Measurements from ENCODE around the gene FN1.

FN1 gene

DNA sequence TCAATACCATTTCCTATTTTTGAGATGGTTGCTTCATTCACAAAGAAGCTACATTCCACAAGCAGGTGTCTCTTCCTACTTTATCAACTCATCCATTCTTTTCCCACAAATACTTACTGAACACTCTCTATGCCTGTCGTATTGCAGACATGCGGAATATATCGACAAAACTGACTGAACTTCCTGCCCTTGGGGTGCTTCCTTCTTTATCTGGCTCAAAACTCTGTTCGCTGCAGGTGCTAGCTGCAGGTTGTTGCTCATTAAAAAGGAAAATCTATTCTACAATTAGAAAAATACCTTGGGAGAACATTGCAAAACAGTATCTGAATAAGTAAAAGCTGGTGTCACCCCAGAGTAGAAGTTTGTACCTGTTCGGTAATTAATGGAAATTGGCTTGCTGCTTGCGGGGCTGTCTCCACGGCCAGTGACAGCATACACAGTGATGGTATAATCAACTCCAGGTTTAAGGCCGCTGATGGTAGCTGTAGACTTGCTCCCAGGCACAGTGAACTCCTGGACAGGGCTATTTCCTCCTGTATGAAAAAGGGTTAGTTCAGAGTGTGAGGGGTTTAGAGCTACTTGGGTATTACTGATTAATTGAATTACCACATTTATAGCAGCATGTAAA lies 52.1 kb downstream of the FN1 start:
- DNase-seq (ENCODE audit: low read depth, low spot score) = no peak

DNA sequence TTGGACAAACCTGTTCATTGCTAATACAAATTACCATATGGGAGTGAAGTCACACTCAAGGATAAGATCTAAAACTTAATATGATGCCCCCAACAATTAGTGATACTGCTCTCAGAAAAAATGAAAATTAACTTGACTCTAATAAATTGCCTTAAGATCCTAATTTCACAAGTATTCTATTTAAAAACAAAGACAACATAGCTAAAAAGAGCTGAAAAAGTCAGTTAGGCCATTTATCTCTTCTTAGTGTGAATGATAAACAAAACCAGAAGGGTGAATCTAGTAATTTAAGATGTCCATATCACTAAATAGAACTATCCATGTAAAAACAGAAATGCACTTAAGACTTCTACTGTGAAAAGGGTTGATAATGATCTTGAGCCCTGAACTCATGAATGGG lies 53.4 kb downstream of the FN1 start:
- no peak for DNase-seq (ENCODE audit: low read depth, low spot score)

DNA sequence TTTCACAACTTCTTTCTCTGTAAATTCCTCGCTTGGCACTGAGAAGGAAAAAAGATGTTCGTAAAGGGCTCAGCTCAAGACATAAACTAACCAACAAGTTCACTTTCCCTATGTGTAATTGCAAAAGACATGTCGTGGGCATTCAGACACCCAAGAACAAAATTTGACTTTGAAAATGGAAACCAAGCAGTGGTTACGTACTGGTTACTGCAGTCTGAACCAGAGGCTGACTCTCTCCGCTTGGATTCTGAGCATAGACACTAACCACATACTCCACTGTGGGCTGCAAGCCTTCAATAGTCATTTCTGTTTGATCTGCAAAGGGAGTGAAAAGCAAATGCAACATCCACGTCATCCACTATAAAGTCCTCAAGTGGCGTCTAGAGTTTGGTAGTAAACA lies 53.9 kb downstream of the FN1 start:
- DNase-seq (ENCODE audit: low read depth, low spot score) = no peak

DNA sequence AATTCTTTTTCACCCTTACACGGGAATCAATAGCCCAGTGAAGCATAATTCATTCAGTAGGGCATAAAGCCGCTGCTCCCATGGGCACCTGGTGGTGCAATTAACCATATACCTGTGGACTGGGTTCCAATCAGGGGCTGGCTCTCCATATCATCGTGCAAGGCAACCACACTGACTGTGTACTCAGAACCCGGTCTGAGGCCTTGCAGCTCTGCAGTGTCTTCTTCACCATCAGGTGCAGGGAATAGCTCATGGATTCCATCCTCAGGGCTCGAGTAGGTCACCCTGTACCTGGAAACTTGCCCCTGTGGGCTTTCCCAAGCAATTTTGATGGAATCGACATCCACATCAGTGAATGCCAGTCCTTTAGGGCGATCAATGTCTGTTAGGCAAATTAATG lies 55.2 kb downstream of the FN1 start:
- DNase-seq (ENCODE audit: low read depth, low spot score) = no peak

DNA sequence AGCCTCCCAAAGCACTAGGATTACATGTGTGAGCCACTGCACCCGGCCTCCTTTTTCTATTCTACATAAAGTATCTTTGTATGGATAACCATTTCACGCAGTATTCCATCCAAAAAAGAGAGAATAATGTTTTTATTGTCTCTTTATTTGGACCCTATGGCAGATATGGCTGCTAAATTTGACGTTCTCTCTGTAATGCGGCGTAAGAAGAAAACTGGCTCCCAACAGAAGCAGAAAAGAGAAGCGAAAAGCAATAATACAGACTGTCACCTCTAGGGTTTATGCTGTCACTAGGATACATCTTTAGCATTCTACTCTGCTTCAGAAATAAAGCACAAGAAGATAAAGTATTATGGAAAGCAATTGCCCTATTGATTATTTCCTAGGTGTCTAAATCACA lies 55.9 kb downstream of the FN1 start:
- DNase-seq (ENCODE audit: low read depth, low spot score) = no peak

DNA sequence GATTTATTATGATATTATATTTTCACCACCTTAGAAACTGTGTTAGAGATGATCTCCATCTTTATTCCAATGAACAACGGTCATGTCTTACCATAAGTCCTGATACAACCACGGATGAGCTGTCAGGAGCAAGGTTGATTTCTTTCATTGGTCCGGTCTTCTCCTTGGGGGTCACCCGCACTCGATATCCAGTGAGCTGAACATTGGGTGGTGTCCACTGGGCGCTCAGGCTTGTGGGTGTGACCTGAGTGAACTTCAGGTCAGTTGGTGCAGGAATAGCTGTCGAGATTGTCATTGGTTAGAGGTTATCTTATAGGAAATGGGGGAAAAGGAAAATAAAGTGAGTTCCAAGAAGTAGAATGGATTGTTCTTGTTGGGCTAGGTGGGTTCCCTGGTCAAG lies 56.8 kb downstream of the FN1 start:
- DNase-seq (ENCODE audit: low read depth, low spot score) = no peak

DNA sequence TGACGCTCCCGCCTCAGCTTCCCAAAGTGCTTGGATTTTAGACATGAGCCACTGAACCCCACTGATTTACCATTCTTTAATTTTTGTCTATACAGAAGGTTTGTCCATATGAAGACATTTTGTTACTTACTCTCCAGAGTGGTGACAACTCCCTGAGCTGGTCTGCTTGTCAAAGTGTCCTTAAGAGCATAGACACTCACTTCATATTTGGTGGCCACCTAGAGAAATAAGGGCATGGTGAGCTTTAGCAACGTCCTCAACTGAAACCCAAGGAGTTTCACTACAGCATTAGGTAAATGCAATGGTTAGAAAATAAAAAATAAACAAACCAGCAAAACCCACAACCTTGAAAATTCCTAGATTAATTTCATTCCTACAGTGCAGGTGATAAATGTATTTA lies 57.8 kb downstream of the FN1 start:
- no peak for DNase-seq (ENCODE audit: low read depth, low spot score)

DNA sequence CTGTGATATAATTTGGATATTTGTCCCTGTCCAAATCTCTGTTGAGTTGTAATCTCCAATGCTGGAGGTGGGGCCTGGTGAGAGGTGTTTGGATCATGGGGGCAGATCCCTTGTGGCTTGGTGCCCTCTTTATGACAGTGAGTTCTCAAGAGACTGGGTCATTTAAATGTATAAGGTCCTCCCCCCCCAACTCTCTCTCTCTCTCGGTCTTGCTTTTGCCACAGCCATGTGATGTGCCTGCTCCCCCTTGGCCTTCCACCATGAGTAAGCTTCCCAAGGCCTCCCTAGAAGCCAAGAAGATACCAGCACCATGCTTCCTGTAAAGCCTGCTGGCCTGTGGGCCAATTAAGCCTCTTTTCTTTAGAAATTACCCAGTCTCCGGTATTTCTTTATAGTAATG lies 58.6 kb downstream of the FN1 start:
- DNase-seq (ENCODE audit: low read depth, low spot score) = no peak

DNA sequence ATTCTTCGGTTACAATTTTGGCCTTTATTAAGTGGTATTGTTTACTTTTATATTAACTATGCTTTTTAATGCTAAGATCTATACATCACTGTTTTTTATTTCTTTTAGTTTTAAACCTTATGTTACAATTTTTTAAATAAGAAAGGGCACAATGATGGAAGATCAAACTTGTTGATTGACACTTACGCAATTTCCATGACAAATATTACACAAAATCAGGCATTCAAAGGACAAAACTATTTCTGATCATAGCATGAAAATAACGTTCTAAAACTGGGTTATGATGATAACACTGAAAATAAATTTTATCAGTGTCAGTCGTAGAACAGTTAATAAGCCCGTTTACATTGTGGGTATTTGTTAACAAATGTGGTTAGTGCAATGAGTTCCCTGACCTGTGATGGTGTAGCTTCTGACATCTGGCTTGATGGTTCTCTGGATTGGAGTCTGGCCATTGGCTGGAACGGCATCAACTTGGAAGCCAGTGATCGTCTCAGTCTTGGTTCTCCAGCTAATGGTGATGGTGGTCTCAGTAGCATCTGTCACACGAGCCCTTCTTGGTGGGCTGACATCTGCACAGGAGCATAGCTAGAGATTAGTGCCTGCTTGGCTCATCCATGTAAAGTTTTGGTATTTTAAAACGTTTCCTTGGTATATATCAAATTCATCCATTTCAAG lies 59.6 kb downstream of the FN1 start:
- DNase-seq (ENCODE audit: low read depth, low spot score) = no peak

DNA sequence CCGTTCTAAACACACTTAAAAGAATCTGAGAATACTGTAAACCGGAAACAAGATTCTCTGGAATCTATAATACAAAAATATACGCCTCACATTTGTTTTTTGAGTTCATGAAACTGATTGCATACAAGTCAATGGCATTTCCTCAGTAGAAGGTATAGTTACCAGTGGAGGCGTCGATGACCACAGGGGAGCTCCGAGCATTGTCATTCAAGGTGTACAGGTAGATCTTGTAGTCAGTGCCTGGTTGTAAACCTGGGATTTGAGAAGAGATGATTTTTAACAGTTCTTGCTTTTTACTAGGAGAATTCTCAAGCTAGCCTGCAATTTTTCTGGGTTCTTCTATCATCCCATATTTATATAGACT lies 60.4 kb downstream of the FN1 start:
- no peak for DNase-seq (ENCODE audit: low read depth, low spot score)

DNA sequence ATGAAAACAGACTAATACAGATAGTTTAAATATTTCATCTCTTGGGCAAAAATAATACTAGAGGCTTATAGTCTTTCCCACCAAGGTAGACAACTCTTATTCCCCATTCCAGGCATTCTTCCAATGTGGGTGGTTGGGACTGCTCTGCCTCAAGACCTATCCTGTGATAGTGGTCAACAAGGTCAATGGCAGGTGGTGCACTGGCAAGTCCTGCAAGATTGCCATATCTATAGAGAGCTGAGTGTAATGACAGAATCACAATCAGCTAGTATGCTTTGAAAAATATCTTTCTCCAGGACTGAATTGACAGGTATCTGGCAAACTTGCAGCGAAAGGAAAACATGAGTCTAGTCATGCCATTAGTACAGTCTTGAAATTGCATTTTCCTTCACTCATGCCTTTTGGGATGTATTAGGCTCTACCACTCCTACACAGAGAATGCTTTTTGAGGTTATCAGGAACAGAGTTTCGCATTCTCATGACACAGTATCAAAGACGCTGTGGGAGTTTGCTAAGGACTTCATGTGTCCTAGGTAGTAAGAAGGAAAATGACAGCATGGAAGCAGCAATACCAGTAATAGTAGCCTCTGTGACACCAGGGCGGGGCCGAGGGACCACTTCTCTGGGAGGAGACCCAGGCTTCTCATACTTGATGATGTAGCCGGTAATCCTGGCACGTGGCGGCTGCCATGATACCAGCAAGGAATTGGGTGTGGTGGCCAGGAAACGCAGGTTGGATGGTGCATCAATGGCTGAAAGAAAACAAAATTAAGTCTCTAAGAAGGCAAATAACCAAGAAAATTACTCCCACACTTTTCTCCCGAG lies 61.0 kb downstream of the FN1 start:
- no peak for DNase-seq (ENCODE audit: low read depth, low spot score)

DNA sequence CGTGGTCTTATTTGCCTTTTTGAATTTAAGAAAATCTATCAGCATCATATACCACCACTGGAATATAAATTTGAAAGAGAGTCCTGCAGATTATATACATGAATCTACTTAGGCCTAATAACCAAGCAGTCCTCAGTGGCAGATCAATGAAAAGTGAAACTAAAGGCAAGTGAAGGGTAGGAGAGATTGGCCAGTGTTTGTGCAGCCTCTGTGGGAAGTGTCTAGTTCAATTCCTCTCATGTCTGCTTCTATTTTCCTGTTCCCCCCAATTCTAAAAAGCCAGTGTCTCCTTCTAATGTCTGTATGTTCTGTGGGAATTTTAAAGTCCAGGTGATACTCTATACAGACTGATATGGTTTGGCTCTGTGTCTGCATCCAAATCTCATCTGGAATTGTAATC lies 61.9 kb downstream of the FN1 start:
- DNase-seq (ENCODE audit: low read depth, low spot score) = no peak

DNA sequence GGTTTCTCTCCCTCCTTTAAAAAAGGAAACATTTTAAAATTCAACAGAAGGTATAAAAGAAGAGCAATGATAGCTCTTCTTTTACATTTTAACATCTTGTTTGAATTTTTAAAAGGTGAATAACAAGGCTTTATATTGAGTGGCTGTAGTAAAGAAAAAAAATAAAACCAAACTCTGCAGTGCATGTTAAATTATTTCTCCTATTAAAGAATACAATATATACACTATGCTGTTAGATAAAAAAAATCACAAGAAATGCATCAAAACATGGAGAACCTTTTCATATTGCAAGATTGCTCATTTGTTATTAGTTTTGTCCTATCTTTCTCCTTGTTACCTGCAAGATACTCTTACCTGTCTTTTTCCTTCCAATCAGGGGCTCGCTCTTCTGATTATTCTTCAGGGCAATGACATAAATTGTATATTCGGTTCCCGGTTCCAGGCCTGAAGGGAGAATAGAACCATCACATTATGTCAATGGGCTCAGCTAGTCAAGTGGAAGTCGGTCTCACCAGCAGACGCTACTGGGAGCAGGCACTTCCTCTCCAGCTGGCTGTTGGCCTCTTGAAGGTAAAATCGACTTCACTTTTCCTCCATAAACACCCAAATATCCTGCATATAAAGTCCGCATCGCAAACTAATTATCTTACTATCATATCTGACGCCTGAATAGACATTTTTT lies 62.8 kb downstream of the FN1 start:
- no peak for DNase-seq (ENCODE audit: low read depth, low spot score)

DNA sequence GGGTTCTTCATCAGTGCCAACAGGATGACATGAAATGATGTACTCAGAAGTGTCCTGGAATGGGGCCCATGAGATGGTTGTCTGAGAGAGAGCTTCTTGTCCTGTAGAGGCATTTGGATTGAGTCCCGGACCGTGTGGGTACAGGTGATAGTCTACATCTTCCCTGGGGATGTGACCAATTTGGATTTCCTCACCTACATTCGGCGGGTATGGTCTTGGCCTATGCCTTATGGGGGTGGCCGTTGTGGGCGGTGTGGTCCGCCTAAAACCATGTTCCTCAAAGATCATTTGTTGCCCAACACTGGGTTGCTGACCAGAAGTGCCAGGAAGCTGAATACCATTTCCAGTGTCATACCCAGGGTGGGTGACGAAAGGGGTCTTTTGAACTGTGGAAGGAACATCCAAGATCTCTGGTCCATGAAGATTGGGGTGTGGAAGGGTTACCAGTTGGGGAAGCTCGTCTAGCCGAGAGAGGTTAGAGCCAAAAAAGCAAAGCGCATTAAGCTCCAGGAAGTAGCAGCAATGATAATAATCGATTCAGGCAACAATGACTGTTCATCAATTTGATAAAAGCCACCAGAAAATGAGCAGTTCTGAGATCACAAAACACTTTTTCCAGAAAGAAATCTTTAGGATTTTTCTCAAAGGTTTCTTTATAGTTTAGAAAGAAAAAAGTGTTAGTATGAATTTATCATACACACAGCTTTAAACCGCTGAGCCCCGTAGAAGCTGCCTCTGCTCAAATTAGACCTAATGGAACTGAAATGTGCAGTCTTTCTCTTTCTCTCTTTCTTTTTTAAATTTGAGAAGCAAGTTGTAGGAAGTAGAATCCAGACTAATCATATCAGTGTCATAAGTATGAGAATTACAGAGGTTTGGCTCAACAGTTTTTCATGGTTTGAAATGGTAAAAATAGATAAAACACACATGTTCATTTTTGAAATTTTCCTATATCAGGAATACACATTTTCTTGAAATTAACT lies 63.7 kb downstream of the FN1 start:
- no peak for DNase-seq (ENCODE audit: low read depth, low spot score)

DNA sequence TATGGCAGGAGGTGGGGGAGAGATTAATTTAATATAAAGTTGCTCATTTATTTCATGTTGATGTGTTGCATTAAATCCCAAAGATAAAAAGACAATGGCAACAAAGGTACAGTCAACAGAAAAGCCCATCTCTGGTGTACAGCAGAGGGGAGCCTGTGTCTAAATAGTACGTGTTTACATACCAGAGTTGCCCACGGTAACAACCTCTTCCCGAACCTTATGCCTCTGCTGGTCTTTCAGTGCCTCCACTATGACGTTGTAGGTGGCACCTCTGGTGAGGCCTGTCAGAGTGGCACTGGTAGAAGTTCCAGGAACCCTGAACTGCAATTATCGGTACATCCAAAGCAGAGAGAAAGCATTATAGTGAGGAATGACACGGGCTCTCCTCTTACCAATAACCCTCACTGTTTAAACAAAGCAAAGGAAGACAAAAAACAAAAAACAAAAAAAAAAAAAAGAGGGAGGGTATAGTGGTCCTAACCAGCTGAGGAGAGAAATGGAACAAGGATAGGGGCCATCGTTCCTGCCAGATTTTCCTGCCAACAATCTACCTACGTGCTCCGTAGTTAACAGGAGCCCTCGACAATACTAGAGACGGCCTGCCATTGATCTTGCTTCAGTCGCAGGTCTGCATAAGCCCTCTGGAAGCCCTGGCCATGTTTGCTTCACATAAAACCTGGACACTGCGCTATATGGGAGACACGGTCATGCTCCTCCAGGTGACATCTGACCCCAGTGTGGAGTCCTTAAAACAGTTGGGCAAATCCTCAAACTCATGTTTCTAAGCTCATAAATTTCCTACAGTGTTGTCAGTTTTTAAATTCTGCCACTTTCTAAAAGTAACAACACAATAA lies 65.5 kb downstream of the FN1 start:
- DNase-seq (ENCODE audit: low read depth, low spot score) = no peak

DNA sequence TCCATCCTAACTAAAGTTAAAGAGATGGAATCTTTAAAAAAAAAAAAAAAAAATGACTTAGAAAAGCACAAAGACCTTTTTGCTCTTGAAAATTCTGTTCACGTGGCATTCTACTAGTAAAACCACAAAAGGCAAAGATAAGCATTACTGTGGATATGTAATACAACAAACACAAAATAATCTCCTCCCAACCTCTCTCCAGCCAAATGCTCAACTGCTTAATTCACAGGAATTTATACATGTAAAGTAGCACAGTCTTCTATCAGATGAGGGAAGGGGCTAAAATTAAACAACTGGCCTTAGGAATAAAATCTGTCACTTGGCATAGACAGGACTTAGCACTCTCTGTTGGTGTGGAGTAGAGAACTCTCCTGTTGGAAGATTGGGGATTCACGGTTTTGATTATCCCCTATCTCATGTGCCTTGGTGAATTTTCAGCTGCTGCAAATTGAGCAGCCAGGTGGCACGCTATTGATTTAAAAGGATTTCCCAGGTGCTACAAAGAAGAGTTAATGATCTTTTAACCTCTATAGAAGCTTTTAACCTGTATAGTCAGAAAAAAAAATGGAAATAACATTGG lies 66.6 kb downstream of the FN1 start:
- no peak for DNase-seq (ENCODE audit: low read depth, low spot score)

DNA sequence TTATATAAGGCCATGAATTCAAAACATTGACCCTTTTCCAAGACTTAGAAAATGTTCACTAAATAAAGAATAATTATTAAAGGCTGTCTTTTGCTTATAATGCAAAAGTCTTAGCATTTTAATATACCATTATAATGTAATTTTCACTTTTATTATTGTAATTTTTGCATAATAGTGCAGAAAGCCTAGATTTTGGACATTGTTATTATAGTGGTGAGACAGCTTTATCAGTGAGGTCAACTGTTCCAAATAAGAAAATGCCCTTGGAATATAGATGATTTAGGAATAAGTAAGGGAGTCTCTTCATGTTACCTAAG lies 67.4 kb downstream of the FN1 start:
- no peak for DNase-seq (ENCODE audit: low read depth, low spot score)

DNA sequence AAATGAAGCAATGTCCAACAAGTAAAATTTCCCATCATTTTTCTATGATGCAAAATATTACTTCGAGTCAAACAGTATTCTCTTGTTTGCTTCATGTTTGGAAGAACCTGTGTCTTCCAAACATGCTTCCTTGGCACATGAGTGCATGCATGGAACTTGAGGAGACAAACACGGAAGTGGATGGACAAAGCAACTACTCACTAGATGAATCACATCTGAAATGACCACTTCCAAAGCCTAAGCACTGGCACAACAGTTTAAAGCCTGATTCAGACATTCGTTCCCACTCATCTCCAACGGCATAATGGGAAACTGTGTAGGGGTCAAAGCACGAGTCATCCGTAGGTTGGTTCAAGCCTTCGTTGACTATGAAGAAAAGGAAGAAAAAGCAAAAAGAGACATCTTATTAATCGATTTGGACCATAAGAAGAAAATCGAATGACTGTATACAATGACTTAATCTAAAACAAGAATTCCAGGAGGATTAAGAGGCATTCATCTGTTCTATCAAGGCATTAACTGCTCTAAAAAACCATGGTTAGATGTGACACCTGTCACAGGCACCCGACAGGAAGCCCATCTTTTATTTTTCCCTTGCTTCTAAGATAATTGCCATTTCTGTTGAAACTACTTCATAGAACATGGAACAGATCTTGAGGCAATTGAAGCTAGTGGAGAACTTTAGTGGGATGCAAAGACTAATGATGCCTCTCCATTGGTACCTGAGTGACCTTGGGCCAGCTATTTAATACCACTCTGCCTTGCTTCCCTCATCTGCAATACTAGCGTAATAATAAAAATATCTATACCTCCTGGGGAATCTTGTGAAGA lies 68.0 kb downstream of the FN1 start:
- DNase-seq (ENCODE audit: low read depth, low spot score) = no peak

DNA sequence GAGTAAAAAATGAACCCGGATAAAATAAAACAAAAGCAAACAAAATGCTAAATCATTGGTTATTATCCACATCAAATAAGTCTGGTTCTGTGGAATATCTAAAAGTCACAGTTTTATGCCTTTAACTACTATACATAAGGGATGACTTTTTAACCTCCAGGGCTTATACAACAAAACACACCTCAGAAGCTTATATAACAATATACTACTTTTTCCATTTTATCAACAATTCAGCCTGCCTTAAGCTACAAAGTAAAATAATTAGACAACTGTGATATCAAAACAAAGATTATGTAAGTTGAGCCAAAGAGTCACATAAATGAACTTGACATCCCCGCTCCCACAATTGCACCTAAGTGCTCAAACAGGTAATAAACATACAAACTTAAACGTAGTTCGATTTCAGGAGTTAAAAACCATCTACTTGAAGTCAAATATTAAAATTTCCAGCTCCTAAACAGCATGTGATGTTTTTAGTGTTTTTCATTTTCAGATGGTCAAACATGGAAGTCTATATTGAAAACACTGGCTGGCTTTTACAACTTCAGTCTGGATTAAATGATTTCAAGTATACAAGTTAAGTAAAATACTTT lies 69.3 kb downstream of the FN1 start:
- no peak for DNase-seq (ENCODE audit: low read depth, low spot score)
